ENCODE measurements around the gene ZRANB3.

Gene ZRANB3

GRCh38 chr2:135182601-135183000 is 348.4 kb downstream of the ZRANB3 start:
- no peaks in the 10 kb centered on the region for H3K36me3 ChIP-seq (ENCODE audit: insufficient read depth, insufficient read length, low read length)
- DNase-seq (ENCODE audit: low read depth, low spot score): no peak
- no peak overlapping the region for H3K4me3 ChIP-seq (ENCODE audit: insufficient read length, low read depth)
- no peak overlapping the region for H3K9ac ChIP-seq (ENCODE audit: insufficient read length, low read depth)
- TF ChIP-seq SUZ12 (IDR thresholded peaks at IDR 0.05; ENCODE audit: extremely low read depth, insufficient read depth, insufficient read length) (no peak), ZNF274 (IDR thresholded peaks at IDR 0.05; ENCODE audit: low read depth, low read length) (no peak), YY1 (IDR thresholded peaks at IDR 0.05; ENCODE audit: insufficient read depth, insufficient read length) (no peak)
- H3K27me3 ChIP-seq (ENCODE audit: insufficient read depth, insufficient read length): no peaks in the 10 kb centered on the region
- peaks cover 6% of the 10 kb centered on the region; the same call in 1 of the 2 replicates for H3K9me3 ChIP-seq (ENCODE audit: insufficient read depth, low read length)
- peaks cover 3% of the 10 kb centered on the region for H3K4me1 ChIP-seq (ENCODE audit: insufficient read depth, insufficient read length)

DNA sequence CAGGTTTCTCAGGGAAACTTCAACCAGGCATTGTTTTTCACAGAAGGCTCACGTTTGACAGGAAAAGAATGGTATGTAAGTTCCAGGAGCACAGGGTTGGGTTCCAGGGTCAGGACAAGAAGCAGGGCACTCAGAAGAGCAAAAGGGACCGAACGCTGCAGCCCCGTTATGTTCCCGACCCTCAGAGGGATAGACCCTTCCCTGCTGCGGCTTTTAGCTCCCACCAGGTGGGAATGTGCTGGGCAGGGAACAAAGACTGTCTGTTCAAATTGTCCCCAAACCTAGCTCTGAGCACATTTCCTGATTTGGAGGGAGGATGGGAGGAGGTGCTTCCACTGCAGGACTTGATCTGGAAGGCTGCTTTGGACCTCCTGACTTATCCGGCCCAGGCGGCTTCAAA is 348.8 kb downstream of the ZRANB3 start:
- Histone ChIP-seq H3K9ac (ENCODE audit: insufficient read length, low read depth) (no peak overlapping the region), H3K27me3 (ENCODE audit: insufficient read depth, insufficient read length) (no peaks in the 10 kb centered on the region), H3K36me3 (ENCODE audit: insufficient read depth, insufficient read length, low read length) (no peaks in the 10 kb centered on the region), H3K9me3 (ENCODE audit: insufficient read depth, low read length) (peaks cover 10% of the 10 kb centered on the region; the same call in 1 of the 2 replicates), H3K4me3 (ENCODE audit: insufficient read length, low read depth) (no peak overlapping the region), H3K4me1 (ENCODE audit: insufficient read depth, insufficient read length) (peaks cover 3% of the 10 kb centered on the region)
- no peak for TF ChIP-seq ZNF274 (IDR thresholded peaks at IDR 0.05; ENCODE audit: low read depth, low read length)
- no peak for TF ChIP-seq SUZ12 (IDR thresholded peaks at IDR 0.05; ENCODE audit: extremely low read depth, insufficient read depth, insufficient read length)
- no peak for TF ChIP-seq YY1 (IDR thresholded peaks at IDR 0.05; ENCODE audit: insufficient read depth, insufficient read length)
- DNase-seq (ENCODE audit: low read depth, low spot score): no peak

DNA sequence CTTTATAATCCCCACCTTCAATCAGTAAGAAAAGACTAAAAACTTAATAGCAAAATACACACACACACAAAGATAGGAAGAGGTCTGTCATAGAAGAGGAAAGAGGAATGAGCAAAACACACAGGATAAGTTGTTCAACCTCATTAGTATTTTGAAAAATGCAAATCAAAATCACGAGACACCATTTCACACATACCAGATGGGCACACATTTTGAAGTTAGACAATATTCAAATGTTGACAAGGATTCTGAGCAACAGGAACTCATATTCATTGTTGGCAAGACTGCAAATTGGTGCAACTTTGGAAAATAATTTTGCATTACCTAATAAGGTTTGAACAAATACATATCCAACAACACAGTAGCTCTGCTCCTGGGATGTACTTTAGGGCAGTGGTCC is 351.3 kb downstream of the ZRANB3 start:
- peaks cover 2% of the 10 kb centered on the region for H3K36me3 ChIP-seq (ENCODE audit: insufficient read depth, insufficient read length, low read length)
- no peak for DNase-seq (ENCODE audit: low read depth, low spot score)
- H3K27me3 ChIP-seq (ENCODE audit: insufficient read depth, insufficient read length): no peaks in the 10 kb centered on the region

DNA sequence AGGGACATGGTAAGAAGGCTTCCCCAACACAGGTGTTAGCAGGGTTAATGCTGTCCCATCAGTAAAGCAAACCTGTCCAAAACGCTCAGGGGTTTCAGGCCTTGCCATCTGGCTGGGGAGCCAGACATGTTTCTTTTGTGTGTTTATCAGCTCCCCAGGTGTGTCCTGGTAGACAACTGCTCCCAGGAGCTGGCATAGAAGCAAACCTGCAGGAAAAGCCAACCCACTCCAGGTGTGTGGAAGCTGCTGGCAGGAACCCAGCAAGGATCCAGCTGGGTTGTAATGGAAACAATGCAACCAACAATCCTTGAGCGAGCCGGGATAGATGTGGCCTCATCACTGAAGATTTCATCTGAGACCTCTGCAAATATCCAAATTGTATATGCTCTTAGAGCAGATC is 355.8 kb downstream of the ZRANB3 start:
- H3K9me3 ChIP-seq (ENCODE audit: insufficient read depth, low read length): peaks cover 21% of the 10 kb centered on the region; the same call in 1 of the 2 replicates
- H3K4me1 ChIP-seq (ENCODE audit: insufficient read depth, insufficient read length): no peaks in the 10 kb centered on the region
- no peak for TF ChIP-seq YY1 (IDR thresholded peaks at IDR 0.05; ENCODE audit: insufficient read depth, insufficient read length)
- no peak for TF ChIP-seq ZNF274 (IDR thresholded peaks at IDR 0.05; ENCODE audit: low read depth, low read length)
- no peak for TF ChIP-seq SUZ12 (IDR thresholded peaks at IDR 0.05; ENCODE audit: extremely low read depth, insufficient read depth, insufficient read length)
- H3K9ac ChIP-seq (ENCODE audit: insufficient read length, low read depth): no peak overlapping the region
- no peak for DNase-seq (ENCODE audit: low read depth, low spot score)
- no peaks in the 10 kb centered on the region for H3K27me3 ChIP-seq (ENCODE audit: insufficient read depth, insufficient read length)
- no peak overlapping the region for H3K4me3 ChIP-seq (ENCODE audit: insufficient read length, low read depth)
- H3K36me3 ChIP-seq (ENCODE audit: insufficient read depth, insufficient read length, low read length): peaks cover 26% of the 10 kb centered on the region

More for the DNA sequence above, 351.3 kb downstream of the ZRANB3 start:
- no peak for TF ChIP-seq ZNF274 (IDR thresholded peaks at IDR 0.05; ENCODE audit: low read depth, low read length)
- TF ChIP-seq SUZ12 (IDR thresholded peaks at IDR 0.05; ENCODE audit: extremely low read depth, insufficient read depth, insufficient read length): no peak
- TF ChIP-seq YY1 (IDR thresholded peaks at IDR 0.05; ENCODE audit: insufficient read depth, insufficient read length): no peak
- Histone ChIP-seq H3K9me3 (ENCODE audit: insufficient read depth, low read length) (peaks cover 21% of the 10 kb centered on the region; the same call in 1 of the 2 replicates), H3K4me3 (ENCODE audit: insufficient read length, low read depth) (no peak overlapping the region), H3K4me1 (ENCODE audit: insufficient read depth, insufficient read length) (peaks cover 3% of the 10 kb centered on the region), H3K9ac (ENCODE audit: insufficient read length, low read depth) (no peak overlapping the region)

DNA sequence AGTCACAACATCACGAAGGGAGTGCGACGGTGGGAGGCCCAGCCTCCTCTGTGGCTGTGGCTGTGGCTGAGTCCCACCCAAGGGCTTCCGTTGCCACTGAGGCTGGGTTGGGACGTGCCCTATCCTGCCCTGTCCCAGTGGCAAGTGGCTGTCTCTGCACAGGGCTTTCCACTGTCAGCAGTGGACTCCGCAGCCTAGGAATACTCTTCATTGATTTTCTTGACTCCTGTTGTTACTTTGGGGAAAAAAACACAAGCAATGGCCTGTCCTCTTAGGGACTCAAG is 356.3 kb downstream of the ZRANB3 start:
- H3K9ac ChIP-seq (ENCODE audit: insufficient read length, low read depth): no peak overlapping the region
- no peak overlapping the region for H3K4me3 ChIP-seq (ENCODE audit: insufficient read length, low read depth)
- peaks cover 29% of the 10 kb centered on the region for H3K36me3 ChIP-seq (ENCODE audit: insufficient read depth, insufficient read length, low read length)
- no peak for DNase-seq (ENCODE audit: low read depth, low spot score)
- no peaks in the 10 kb centered on the region for H3K4me1 ChIP-seq (ENCODE audit: insufficient read depth, insufficient read length)
- peaks cover 21% of the 10 kb centered on the region; the same call in 1 of the 2 replicates for H3K9me3 ChIP-seq (ENCODE audit: insufficient read depth, low read length)
- H3K27me3 ChIP-seq (ENCODE audit: insufficient read depth, insufficient read length): no peaks in the 10 kb centered on the region
- TF ChIP-seq ZNF274 (IDR thresholded peaks at IDR 0.05; ENCODE audit: low read depth, low read length) (no peak), YY1 (IDR thresholded peaks at IDR 0.05; ENCODE audit: insufficient read depth, insufficient read length) (no peak), SUZ12 (IDR thresholded peaks at IDR 0.05; ENCODE audit: extremely low read depth, insufficient read depth, insufficient read length) (no peak)

DNA sequence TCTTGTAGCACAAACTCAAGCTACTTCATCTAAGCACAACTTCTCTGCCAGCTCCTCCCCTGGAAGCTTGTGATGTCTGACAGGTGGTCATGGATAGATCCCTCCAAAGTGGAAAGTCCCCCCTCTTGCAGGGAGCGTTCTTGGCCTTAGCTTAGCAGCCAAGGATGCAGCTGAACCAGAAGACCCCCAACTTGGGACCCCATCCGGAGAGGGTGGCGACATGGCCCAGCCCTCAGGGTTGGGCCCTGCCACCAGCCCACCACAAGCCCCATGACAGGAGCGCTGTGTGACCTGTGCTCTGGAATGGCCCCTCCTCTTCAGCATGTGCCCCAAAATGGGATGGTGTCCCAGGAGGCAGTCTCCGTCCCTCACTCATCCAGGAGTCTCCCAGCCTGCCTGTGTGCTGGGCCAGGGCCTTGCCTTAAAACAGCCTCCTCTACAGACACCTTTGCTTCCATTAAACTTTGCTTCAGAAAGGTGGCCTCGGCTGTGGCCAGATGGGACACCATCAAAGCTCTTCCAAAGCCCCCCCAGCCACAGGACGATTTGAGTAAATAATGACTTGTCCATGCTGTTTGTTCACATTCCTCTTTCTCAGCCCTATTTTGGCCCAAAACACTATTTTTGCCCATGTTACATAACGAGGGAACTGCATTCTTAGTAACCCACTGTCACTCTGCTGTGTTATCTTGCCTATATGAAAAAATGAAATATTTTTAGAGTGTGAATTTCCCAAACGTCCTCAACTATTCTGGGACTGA is 356.8 kb downstream of the ZRANB3 start:
- Histone ChIP-seq H3K36me3 (ENCODE audit: insufficient read depth, insufficient read length, low read length) (peaks cover 34% of the 10 kb centered on the region), H3K4me1 (ENCODE audit: insufficient read depth, insufficient read length) (no peaks in the 10 kb centered on the region), H3K9me3 (ENCODE audit: insufficient read depth, low read length) (peaks cover 21% of the 10 kb centered on the region; the same call in 1 of the 2 replicates), H3K27me3 (ENCODE audit: insufficient read depth, insufficient read length) (no peaks in the 10 kb centered on the region), H3K9ac (ENCODE audit: insufficient read length, low read depth) (no peak overlapping the region), H3K4me3 (ENCODE audit: insufficient read length, low read depth) (no peak overlapping the region)
- DNase-seq (ENCODE audit: low read depth, low spot score): no peak
- TF ChIP-seq ZNF274 (IDR thresholded peaks at IDR 0.05; ENCODE audit: low read depth, low read length): no peak
- TF ChIP-seq SUZ12 (IDR thresholded peaks at IDR 0.05; ENCODE audit: extremely low read depth, insufficient read depth, insufficient read length): no peak
- no peak for TF ChIP-seq YY1 (IDR thresholded peaks at IDR 0.05; ENCODE audit: insufficient read depth, insufficient read length)

DNA sequence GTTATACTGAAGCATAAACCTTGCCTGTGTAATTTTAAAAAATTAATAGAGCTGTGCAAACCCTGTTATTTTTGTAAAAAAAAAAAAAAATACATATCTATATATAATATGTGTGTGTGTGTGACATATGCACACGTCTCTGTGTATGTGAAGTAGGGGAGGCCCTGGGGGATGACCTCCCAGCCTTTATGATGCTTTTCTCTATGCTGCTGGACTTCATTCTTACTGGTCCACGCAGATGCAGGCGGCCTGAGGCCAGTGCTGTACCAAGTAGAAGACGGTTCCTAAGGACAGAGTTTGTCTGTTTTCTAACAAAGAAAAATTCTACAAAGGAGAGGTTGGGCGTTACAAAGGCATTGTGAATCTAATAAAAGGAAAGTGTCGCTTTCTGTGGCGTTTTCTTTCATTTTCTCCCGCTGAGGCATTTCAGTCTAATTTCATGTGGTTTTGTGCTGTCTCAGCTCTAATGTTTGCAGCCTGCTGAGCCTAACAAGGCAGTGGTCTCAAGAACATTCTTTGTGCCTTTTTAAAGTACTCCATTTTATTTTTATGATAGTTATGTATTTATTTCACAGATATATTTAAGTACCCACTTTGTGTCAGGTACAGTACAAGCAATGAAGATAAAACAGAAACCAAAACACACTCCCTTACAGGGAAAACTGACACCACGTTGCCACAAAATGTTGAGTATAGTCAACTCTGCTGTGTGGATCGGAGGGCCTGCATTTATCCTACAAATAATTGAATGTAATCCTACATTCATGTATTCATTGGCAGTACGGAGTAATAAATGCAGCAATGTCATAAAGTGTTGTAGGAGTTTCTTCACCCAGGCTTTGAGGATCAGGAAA is 360.9 kb downstream of the ZRANB3 start:
- H3K9me3 ChIP-seq (ENCODE audit: insufficient read depth, low read length): no peaks in the 10 kb centered on the region
- no peak overlapping the region for H3K9ac ChIP-seq (ENCODE audit: insufficient read length, low read depth)
- H3K36me3 ChIP-seq (ENCODE audit: insufficient read depth, insufficient read length, low read length): peaks cover 68% of the 10 kb centered on the region
- no peak for TF ChIP-seq SUZ12 (IDR thresholded peaks at IDR 0.05; ENCODE audit: extremely low read depth, insufficient read depth, insufficient read length)
- H3K4me1 ChIP-seq (ENCODE audit: insufficient read depth, insufficient read length): no peaks in the 10 kb centered on the region
- no peak overlapping the region for H3K4me3 ChIP-seq (ENCODE audit: insufficient read length, low read depth)
- H3K27me3 ChIP-seq (ENCODE audit: insufficient read depth, insufficient read length): no peaks in the 10 kb centered on the region
- no peak for DNase-seq (ENCODE audit: low read depth, low spot score)

Data from NT2/D1 (cell line).